Activated naive CD4-positive, alpha-beta T cell (primary cell): Measurements from ENCODE around the gene RGS8.

Experiments used
- DNase-seq, 4 experiments: peaks; one replicate each; lab custom pipeline; 2025; lab: John Stamatoyannopoulos, UW

RGS8 gene, protein sequence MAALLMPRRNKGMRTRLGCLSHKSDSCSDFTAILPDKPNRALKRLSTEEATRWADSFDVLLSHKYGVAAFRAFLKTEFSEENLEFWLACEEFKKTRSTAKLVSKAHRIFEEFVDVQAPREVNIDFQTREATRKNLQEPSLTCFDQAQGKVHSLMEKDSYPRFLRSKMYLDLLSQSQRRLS

GRCh38 chr1:182684116-182684828, at the start of gene RGS8:
TSS of gene RGS8 (minus strand) at chr1:182684587. CDS start at chr1:182669649, 14,938 bp downstream.
- DNase-seq, result no peak

GRCh38 chr1:182731852-182732575, 47.6 kb upstream of the RGS8 start:
- DNase-seq, result no peak

DNA sequence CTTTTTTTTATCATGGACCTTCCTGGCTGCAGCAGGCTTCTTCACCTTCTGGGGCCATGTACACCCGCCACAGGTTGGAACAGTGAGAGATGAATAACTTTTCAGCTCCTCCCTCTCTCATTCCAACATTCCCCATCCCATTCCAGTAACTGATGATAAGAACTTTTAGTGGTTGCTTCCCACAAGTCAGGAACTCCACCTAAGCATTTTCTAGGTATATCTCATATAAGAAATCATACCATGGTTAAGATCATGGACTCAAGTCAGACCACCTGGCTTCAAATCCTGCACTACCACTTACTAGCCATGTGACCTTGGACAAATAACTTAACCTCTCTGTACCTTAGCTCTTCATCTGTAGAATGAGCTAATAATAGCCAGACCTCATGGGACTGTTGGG, 42.5 kb upstream of the RGS8 start:
- DNase-seq, result no peak

- DNase-seq, result no peak
Measured at GRCh38 chr1:182725259-182726255, 41.2 kb upstream of the RGS8 start.

- DNase-seq, result no peak
Measured at GRCh38 chr1:182724215-182724614, 39.8 kb upstream of the RGS8 start.

DNA sequence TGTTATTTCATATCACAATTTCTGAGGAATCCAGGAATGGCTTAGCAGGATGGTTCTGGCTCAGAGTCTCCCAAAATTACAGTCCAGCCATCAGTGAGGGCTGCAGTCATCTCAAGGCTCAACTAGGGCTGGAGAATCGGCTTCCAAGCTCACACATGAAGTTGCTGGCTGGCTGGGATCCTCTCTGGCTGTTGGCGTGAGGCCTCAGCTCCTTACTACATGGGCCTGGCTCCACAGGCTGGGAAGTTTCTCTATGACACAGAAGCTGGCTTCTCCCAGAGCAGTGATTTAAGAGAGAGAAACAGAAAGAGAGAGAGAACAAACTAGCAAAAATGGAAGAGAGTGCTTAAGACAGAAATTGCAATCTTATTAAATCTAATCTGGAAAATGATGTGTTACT, 38.8 kb upstream of the RGS8 start:
- no peak for DNase-seq

DNA sequence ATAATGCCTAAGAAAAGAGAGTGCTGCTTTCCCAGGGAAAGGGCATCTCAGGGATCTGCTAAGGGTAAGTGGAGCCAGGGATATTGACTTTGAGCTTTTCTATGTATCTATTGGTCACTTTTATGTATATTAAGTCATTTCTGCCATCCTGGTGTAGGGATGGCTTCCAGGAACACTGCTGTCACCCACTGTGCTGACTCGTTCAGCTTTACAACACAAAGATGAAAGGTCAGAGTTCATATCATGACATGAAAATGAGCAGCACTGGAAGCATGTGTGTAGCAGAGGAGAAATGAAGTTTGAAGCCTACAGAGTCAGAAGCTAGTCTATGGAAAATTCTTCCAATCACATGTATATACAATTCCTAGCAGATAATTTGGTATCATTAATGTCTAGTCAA, 37.1 kb upstream of the RGS8 start:
- DNase-seq, result no peak

DNA sequence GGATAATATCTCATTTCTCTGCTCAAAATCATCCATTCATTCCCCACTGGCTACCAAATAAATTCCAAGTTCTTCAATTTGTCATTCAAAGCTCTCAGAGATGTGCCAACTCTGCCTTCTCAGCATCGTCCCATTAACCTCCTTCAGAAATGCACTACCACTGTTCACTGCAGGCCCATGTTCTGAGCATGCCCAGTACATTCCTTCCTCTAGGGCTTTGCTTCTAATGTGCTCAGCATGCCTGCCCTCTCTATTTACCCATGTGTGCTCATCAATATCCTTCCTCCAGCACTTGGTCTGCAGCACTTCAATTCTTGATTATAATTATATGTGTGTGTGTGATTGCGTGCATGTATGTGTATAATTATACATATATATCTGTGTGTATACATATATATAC, 36.1 kb upstream of the RGS8 start:
- DNase-seq, result no peak

DNA sequence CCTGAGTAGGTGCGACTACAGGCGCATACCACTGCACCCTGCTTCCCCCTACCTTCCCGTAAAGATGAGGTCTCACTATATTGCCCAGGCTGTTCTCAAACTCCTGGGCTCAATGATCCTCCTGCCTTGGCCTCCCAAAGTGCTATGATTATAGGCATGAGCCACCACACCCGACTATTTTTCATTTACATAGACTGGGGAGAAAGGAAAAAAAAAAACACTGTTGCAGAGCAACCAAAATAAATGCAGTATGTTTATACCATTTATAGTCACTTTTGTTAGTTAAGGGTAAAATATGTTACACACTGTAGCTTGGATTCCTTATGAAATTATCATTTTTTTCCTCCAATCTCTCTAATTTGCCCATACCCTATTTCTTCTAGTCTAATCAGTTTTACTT, 35.2 kb upstream of the RGS8 start:
- no peak for DNase-seq

GRCh38 chr1:182718311-182718710, 33.9 kb upstream of the RGS8 start:
- DNase-seq, result no peak

DNA sequence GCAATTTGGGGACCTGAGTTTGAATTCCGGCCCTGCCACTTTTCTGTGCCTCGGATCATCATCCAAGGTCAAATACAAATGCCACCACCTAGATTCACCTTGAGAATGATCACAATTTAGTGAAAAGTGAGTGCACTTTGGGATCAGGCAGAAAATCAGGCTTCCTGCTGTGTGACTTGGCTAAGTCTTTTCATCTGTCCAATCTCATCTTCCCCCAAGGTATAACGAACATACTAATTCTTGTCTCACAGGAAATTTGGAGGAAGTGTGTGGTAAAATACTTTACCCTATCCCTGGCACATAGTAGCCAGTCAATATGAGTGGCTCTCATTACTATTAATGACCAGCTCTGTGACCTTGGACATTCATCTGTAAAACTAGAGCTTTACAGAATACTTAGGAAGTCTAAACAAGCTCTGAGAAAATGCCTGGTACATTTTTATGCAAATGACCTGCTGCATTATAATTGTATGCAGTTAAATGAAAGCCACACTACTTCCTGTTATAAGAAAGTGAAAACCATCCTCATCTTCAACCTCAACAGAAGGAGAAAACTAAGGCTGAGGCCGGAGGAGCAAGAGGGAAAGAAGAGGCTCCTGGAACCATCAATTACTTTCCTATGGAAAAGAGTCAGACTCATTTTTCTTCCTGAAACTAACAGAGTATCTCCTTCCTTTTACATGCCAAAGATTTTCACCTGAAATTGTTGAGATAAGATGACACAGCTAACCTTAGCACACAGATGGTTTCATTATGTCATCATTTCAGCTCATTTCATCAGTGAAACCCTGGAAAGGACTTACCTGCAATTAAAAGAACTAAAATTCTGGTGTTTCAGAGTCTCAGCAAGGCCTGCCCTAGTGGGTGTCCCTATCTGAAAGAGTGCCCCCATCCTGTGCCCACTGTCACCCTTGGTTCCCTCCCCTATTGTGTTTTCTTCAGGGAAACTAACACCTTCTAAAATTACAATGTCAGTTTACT, 32.6 kb upstream of the RGS8 start:
- no peak for DNase-seq

DNA sequence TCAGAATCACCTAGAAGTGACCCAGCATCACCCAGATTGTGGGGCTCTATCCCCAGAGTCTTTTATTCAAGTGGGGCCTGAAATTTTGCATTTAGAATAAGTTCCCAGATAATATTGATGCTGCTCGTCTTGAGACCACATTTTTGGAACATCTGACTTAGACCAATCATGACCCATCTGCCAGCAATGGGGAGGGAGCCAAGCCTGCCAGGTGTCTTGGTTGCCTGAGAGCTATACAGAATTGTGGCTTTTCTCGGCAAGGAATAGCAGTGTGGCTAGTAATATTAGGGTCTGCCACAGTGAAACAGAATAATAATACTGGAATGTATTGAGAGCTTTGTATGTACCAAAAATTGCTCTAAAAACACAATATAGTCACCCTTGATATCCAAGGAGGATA, 31.1 kb upstream of the RGS8 start:
- DNase-seq, result no peak

- DNase-seq, result no peak
Measured at GRCh38 chr1:182714546-182714945, 30.2 kb upstream of the RGS8 start.

DNA sequence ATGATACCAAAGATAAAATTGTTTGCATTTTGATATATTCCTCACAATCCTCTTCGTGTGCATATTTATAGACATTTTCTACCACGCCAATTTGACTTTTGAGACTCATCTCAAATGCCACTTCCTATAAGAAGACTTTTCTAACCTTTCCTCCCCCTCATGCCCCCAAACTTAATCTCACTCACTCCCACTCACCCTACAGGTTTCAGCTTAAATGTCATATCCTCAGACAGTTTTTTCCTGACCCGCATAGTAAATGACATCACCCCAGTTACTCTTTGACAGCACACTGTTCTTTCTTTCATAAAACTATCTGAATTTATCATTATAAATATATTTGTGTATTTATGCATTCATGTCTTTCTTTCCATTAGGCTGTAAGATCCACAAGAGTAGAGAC, 29.6 kb upstream of the RGS8 start:
- DNase-seq, result no peak

DNA sequence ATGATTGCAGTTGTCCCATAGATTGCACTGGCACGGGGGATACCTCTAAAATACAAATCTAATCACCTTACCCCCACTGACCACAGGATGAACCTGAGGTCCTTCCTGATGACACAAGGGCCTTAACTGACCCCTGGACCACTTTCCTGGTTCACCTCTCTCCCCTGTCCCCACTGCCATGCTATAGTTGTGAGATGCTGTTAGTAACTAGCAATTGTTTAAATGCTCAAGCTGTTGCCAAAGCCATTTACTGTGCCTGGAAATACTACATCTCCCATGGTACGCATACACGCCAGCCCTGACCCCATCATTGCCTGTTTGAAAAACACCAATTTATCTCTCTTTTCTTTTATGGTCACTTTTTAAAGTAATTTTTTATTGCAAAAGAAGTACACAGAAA, 29.1 kb upstream of the RGS8 start:
- no peak for DNase-seq

GRCh38 chr1:182709855-182710254, 25.5 kb upstream of the RGS8 start:
- DNase-seq, result no peak

GRCh38 chr1:182709225-182709764, 24.9 kb upstream of the RGS8 start:
- DNase-seq, result no peak

- no peak for DNase-seq
Measured at GRCh38 chr1:182707122-182707521, 22.7 kb upstream of the RGS8 start.

DNA sequence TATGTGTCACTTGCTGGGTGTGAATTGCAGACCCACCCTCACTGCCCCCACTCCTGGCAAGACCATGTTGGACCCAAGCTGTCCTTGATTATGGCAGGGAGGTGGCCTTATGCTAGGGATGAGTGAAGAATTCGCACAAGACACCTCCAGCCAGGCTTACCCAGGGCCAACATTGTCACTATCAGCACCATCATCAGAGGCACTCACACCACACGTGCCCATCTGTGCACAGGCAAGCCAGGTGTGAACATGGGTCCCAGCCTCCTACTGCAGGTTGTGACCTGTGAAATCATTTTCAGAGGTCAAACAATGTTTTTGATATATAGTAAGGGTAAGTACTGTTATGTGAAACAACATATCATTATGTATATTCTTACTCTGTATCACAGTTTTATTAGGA, 20.3 kb upstream of the RGS8 start:
- no peak for DNase-seq

- DNase-seq, result no peak
Measured at GRCh38 chr1:182703539-182703938, 19.2 kb upstream of the RGS8 start.
